NCI-H510A treated with DMSO at 0.1 percent for 48 hours (cell line): ENCODE data around the gene DCAF11.

Experiments
- DNase-seq: peaks from one replicate; lab custom pipeline; 2025; lab: John Stamatoyannopoulos, UW

The DCAF11 gene

DNA sequence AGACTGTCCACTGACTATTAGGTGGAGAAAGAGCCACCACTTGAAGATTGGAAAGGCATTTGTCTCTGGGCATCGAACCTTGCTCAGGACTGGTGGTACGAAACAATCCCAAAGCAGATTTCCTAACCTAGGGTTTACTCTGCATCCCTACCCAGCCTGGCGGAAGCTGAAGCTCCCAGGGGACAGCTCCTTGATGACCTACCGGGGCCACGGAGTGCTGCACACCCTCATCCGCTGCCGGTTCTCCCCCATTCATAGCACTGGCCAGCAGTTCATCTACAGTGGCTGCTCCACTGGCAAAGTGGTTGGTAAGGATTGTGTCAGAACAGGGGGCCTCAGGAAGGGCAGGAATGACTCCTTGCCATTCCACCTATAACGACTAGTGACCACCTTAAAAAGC lies 6.6 kb downstream of the DCAF11 start:
- no peak for DNase-seq

DNA sequence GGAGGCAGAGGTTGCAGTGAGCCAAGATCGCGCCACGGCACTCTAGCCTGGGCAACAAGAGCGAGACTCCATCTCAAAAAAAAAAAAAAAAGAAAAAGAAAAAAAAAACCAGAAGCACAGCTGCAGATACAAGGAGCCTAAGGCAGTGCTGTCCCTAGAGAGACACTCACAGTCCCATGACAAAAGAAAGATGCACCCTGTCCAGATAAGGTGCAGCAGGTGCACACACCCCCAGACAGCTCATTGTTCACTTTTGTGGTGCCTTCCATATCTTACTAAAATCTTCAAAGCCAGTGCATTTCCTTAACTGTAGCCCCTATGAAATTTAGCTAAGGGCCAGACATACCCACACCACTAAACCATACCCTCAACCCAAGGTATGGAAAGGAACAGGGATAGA lies 7.8 kb downstream of the DCAF11 start:
- DNase-seq = no peak

GRCh38 chr14:24122898-24123297 lies 8.3 kb downstream of the DCAF11 start:
- no peak for DNase-seq

DNA sequence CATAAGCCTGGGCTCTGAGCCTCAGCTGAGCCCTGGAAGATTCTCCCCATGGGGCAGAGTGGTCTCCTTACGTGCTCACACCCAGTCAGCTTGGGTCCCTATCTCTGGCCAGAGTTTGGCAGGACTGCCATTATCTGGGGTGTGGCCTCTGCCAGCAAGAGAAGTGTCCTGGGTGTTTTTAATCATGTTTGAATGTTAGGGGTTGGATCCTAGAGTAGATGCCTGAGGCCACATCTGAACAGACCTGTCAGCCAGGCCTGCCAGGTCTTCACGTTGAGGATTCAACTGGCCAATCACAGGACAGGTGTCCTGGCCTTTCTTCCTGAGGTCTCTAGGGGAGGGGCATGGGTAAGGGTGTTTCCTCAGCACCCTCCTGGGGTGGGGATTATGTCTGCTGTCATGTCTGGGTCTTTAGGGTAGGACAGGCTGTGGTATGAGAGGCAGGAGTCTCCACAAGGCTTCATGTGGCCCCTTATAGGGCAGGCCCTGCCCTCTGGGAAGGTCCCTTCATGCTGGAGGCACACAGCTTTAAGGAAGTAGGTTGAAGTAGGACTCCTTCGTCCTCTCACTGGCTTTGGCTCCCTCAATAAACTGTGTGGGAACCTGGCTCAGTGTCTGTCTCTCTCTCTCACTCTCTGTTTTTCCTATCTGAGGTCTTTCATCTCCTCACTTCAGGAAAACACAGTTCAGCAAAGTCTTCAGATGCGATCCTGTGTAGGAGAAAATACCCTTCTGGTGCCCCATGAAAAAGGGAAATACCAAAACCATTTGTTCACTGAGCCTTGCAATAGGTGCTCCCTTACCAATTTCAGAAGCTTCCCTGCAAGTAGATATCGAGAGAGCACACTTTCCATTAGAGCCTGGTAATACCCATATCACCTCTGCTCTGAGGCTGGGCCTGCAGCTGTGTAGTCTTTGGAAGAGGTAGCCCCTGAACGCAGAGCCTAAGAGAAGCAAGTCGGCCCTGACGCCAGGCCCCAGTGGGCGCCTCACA lies 9.1 kb downstream of the DCAF11 start:
- DNase-seq = no peak

GRCh38 chr14:24126939-24127338 lies 12.4 kb downstream of the DCAF11 start:
- DNase-seq = no peak

- DNase-seq = no peak
These were observed 13.1 kb downstream of the DCAF11 start for GRCh38 chr14:24127673-24128072.

GRCh38 chr14:24129410-24129998 lies 14.9 kb downstream of the DCAF11 start:
- DNase-seq = no peak

DNA sequence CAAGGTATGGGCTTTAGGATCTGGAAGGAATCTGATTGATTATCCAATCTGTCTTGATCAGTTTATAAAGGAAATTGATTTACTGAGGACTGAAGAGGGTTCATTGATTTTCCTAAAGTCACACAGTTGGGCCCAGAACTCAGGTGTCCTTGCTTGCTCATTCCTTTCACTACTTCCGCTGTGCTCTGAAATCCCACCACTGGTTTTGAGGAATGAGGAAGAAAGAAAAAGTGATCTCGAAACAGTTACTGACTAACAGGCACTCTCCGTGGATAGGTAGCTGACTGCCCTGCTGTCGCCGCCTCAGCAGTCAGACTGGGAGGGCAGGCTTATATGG lies 15.8 kb downstream of the DCAF11 start, which contains the start of gene FITM1:
Gene FITM1, plus strand, starts transcription at position 280 of the 337 bp plus-strand sequence. CDS start 905 bp downstream, outside the sequence.
- no peak for DNase-seq

DNA sequence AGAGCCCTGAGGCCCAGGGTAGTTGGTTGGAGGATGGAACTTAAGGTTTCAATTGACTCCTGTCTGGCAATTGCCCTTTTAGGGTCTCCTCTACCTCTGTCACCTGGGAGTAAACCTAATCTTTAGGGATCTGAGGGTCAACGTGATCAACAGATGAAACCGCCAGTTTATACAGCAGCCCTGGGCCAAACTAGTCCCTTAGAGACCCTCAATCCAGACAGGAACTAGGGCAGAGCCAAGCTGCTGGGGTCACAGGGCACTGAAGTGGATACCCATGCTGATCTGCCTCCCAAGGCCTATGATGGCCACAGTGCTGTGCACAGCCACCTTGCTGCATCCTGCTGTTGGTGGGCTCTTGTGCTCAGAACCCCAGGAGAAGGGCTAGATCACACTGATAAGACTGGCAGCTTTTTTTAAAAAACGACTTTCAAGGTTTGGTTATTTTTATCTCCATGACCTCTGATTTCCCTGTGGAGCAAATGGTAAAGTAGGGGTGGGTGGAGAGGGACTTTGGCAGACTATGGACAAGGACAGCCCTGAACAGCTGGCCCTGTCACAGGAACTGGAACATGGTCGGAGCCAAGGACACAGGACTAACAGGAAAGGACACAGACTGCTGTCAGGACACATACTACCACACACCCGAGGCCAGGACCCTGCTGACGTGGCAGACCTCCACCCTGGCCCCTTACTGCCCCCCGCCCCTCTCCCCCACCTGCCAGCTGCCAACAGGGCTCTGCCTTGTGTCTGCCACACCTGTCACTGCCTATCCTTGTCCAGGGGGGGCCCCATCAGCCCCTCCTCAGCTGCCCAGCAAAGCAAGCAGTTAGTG lies 16.4 kb downstream of the DCAF11 start:
- no peak for DNase-seq

DNA sequence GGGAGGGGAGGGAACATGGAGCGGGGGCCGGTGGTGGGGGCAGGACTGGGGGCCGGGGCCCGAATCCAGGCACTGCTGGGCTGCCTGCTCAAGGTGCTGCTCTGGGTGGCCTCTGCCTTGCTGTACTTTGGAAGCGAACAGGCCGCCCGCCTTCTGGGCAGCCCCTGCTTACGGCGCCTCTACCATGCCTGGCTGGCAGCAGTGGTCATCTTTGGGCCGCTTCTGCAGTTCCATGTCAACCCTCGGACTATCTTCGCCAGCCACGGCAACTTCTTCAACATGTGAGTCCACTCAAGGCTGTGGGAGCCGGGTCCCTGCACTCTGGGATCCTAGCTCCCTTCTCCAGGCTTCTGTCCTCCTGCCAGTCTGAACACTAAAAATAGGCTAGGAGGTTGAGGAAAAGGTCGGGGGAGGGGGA lies 17.0 kb downstream of the DCAF11 start:
- DNase-seq = no peak

- DNase-seq = peak; percentile 63
These were observed 17.6 kb downstream of the DCAF11 start for GRCh38 chr14:24132061-24132685.

- no peak for DNase-seq
These were observed 18.4 kb downstream of the DCAF11 start for GRCh38 chr14:24132976-24133375.

- DNase-seq = no peak
These were observed 19.2 kb downstream of the DCAF11 start for GRCh38 chr14:24133735-24134134.

DNA sequence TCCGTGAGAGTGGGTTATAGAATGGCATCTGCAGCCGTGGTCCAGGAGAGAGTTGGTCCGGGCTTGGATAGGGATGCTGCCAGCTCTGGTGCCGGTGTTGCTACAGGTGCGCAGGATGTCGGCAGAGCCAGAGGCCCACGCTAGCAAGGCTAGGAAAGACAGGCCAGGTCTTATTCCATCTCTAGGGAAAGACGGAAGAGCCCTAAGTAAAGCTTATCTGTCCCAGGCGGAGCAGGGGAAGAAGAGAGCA lies 20.9 kb downstream of the DCAF11 start:
- no peak for DNase-seq

- DNase-seq = peak; percentile 87
These were observed 21.5 kb downstream of the DCAF11 start, which contains the start of gene PSME1 for GRCh38 chr14:24135834-24136683. Gene PSME1 (plus strand): TSS chr14:24136194. CDS start chr14:24136263, 69 bp downstream.

GRCh38 chr14:24136684-24137528 lies 22.3 kb downstream of the DCAF11 start:
- no peak for DNase-seq

GRCh38 chr14:24137529-24138395 lies 23.2 kb downstream of the DCAF11 start:
- DNase-seq = no peak

GRCh38 chr14:24138396-24139271 lies 24.1 kb downstream of the DCAF11 start:
- DNase-seq = no peak
